ENCODE results near the gene CAPN13.

The CAPN13 gene

DNA sequence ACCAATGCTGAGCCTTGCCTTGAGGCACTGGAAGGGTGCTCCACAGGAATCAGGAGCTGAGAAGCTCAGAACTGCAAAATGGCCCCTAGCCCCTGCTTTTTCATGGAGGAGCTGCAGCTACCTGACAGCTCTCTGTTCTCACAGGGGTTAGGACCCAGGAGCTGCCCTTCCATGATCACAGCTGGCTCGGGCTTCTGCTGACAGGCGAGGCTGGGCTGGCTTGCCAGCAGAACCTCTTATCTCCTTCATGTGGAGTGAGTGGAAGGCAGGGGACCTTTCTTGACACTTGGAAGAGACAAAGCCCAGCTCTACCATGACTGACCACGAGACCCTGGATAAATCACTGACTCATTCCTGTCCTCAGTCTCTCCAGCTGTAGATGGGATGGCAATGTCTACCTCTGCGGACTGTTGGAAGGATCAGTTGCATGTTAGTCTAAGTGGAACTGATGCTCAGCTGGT is 113.4 kb downstream of the CAPN13 start:
- no peak overlapping the region for H3K4me3 ChIP-seq (ENCODE audit: low read depth, low read length)
- DNase-seq, result no peak
- no peaks in the 10 kb centered on the region for H3K36me3 ChIP-seq

GRCh38 chr2:30692829-30693275 is 114.4 kb downstream of the CAPN13 start:
- Histone ChIP-seq H3K27me3 (ENCODE audit: insufficient read depth, low read depth, severe bottlenecking) (no peaks in the 10 kb centered on the region), H3K27ac (no peak overlapping the region)
- DNase-seq, result no peak

More for the DNA sequence above, 113.4 kb downstream of the CAPN13 start:
- TF ChIP-seq, protein P1, sequence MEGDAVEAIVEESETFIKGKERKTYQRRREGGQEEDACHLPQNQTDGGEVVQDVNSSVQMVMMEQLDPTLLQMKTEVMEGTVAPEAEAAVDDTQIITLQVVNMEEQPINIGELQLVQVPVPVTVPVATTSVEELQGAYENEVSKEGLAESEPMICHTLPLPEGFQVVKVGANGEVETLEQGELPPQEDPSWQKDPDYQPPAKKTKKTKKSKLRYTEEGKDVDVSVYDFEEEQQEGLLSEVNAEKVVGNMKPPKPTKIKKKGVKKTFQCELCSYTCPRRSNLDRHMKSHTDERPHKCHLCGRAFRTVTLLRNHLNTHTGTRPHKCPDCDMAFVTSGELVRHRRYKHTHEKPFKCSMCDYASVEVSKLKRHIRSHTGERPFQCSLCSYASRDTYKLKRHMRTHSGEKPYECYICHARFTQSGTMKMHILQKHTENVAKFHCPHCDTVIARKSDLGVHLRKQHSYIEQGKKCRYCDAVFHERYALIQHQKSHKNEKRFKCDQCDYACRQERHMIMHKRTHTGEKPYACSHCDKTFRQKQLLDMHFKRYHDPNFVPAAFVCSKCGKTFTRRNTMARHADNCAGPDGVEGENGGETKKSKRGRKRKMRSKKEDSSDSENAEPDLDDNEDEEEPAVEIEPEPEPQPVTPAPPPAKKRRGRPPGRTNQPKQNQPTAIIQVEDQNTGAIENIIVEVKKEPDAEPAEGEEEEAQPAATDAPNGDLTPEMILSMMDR (IDR thresholded peaks at IDR 0.05; ENCODE audit: low read depth, low read length), result no peak
- H3K27me3 ChIP-seq (ENCODE audit: insufficient read depth, low read depth, severe bottlenecking), result no peaks in the 10 kb centered on the region
- H3K27ac ChIP-seq, result no peak overlapping the region
- no peaks in the 10 kb centered on the region for H3K9me3 ChIP-seq (ENCODE audit: severe bottlenecking)

GRCh38 chr2:30691948-30692828 is 115.1 kb downstream of the CAPN13 start:
- Histone ChIP-seq H3K4me3 (ENCODE audit: low read depth, low read length) (no peak overlapping the region), H3K27ac (peak overlapping the region; percentile 10; the same call in 1 of the 2 replicates), H3K9me3 (ENCODE audit: severe bottlenecking) (no peaks in the 10 kb centered on the region), H3K27me3 (ENCODE audit: insufficient read depth, low read depth, severe bottlenecking) (no peaks in the 10 kb centered on the region), H3K36me3 (no peaks in the 10 kb centered on the region)
- peak; percentile 78 for DNase-seq
- TF ChIP-seq, protein P1 (IDR thresholded peaks at IDR 0.05; ENCODE audit: low read depth, low read length), result peak; percentile 87

More at GRCh38 chr2:30692829-30693275, 114.4 kb downstream of the CAPN13 start:
- TF ChIP-seq, protein P1 (IDR thresholded peaks at IDR 0.05; ENCODE audit: low read depth, low read length), result no peak
- no peak overlapping the region for H3K4me3 ChIP-seq (ENCODE audit: low read depth, low read length)
- H3K36me3 ChIP-seq, result no peaks in the 10 kb centered on the region
- no peaks in the 10 kb centered on the region for H3K9me3 ChIP-seq (ENCODE audit: severe bottlenecking)

- H3K9me3 ChIP-seq (ENCODE audit: severe bottlenecking), result no peaks in the 10 kb centered on the region
- no peak overlapping the region for H3K4me3 ChIP-seq (ENCODE audit: low read depth, low read length)
- H3K27ac ChIP-seq, result no peak overlapping the region
- no peaks in the 10 kb centered on the region for H3K36me3 ChIP-seq
- no peaks in the 10 kb centered on the region for H3K27me3 ChIP-seq (ENCODE audit: insufficient read depth, low read depth, severe bottlenecking)
- DNase-seq, result no peak
- TF ChIP-seq, protein P1 (IDR thresholded peaks at IDR 0.05; ENCODE audit: low read depth, low read length), result no peak
These were observed 115.9 kb downstream of the CAPN13 start for GRCh38 chr2:30691091-30691947.

- no peaks in the 10 kb centered on the region for H3K27me3 ChIP-seq (ENCODE audit: insufficient read depth, low read depth, severe bottlenecking)
- H3K27ac ChIP-seq, result no peak overlapping the region; the same call in 1 of the 2 replicates
- no peaks in the 10 kb centered on the region for H3K9me3 ChIP-seq (ENCODE audit: severe bottlenecking)
- H3K36me3 ChIP-seq, result no peaks in the 10 kb centered on the region
- no peak overlapping the region for H3K4me3 ChIP-seq (ENCODE audit: low read depth, low read length)
- TF ChIP-seq, protein P1 (IDR thresholded peaks at IDR 0.05; ENCODE audit: low read depth, low read length), result no peak
- DNase-seq, result no peak
These were observed 117.1 kb downstream of the CAPN13 start for GRCh38 chr2:30690126-30690561.

Data from WERI-Rb-1 (cell line).